ENCODE results near the gene STYXL1. TPM values are rescaled to one million over a fixed set of nuclear protein-coding genes. Genes with fewer than 3 reads are reported as not detected.
A peak's percentile ranks its signal among the peaks of the same experiment; 100 is the strongest.

STYXL1 gene
- total RNA-seq, 4 donors from 2014 or later = 8.7 to 18.1 (median 12.5) TPM

GRCh38 chr7:75987805-75988567 is 59.8 kb downstream of the STYXL1 start:
- TF ChIP-seq POLR2A (IDR thresholded peaks at IDR 0.05) (no peak), EP300 (IDR thresholded peaks at IDR 0.05) (no peak), POLR2AphosphoS5 (IDR thresholded peaks at IDR 0.05) (no peak), CTCF (IDR thresholded peaks at IDR 0.05) (no peak)
- WGBS, 2 donors (ENCODE audit: low coverage in 1 of 2) = 75 to 90% methylated on average over 5 of the region's 30 CpGs
- no peak overlapping the region for H3K4me3 ChIP-seq
- H3K9me3 ChIP-seq = no peaks in the 10 kb centered on the region
- H3K27me3 ChIP-seq = no peaks in the 10 kb centered on the region
- no peak for ATAC-seq
- peak overlapping the region in 1 of 4 donors; percentile 37 for H3K27ac ChIP-seq
- peaks cover 0 to 63% of the 10 kb centered on the region in 2 donors for H3K36me3 ChIP-seq
- H3K4me1 ChIP-seq = peaks cover 0 to 55% (median 13%) of the 10 kb centered on the region in 3 donors

- H3K4me1 ChIP-seq = peaks cover 0 to 48% (median 12%) of the 10 kb centered on the region in 3 donors
- peak overlapping the region in 1 of 4 donors; percentile 37 for H3K27ac ChIP-seq
- TF ChIP-seq POLR2AphosphoS5 (IDR thresholded peaks at IDR 0.05) (no peak), POLR2A (IDR thresholded peaks at IDR 0.05) (no peak), EP300 (IDR thresholded peaks at IDR 0.05) (no peak), CTCF (IDR thresholded peaks at IDR 0.05) (no peak)
- H3K36me3 ChIP-seq = peaks cover 0 to 69% of the 10 kb centered on the region in 2 donors
- no peaks in the 10 kb centered on the region for H3K27me3 ChIP-seq
- H3K4me3 ChIP-seq = no peak overlapping the region
- H3K9me3 ChIP-seq = no peaks in the 10 kb centered on the region
- no peak for ATAC-seq
- WGBS, 2 donors (ENCODE audit: low coverage in 1 of 2) = 87 to 93% methylated on average over 3 to 16 of the region's 32 CpGs
Observed at GRCh38 chr7:75987026-75987804, 60.6 kb downstream of the STYXL1 start.

- Histone ChIP-seq H3K27me3 (no peaks in the 10 kb centered on the region), H3K9me3 (no peaks in the 10 kb centered on the region), H3K36me3 (peaks cover 0 to 71% of the 10 kb centered on the region in 2 donors), H3K27ac (peak overlapping the region in 2 of 4 donors; percentile 19 to 31), H3K4me3 (no peak overlapping the region), H3K4me1 (peaks cover 0 to 39% (median 12%) of the 10 kb centered on the region in 3 donors)
- TF ChIP-seq POLR2AphosphoS5 (IDR thresholded peaks at IDR 0.05) (no peak), CTCF (IDR thresholded peaks at IDR 0.05) (no peak)
- 70% methylated on average over 2 of the region's 20 CpGs; no CpG with 5 or more reads in 1 of the 2 donors for WGBS, 2 donors (ENCODE audit: low coverage in 1 of 2)
- ATAC-seq = no peak
Observed at GRCh38 chr7:75986147-75986781, 61.5 kb downstream of the STYXL1 start.

GRCh38 chr7:75985518-75986146 is 62.2 kb downstream of the STYXL1 start:
- Histone ChIP-seq H3K36me3 (peaks cover 0 to 77% of the 10 kb centered on the region in 2 donors), H3K9me3 (no peaks in the 10 kb centered on the region), H3K4me3 (no peak overlapping the region), H3K27ac (peak overlapping the region in 3 of 4 donors; percentile 10 to 31 (median 19)), H3K27me3 (no peaks in the 10 kb centered on the region), H3K4me1 (peaks cover 0 to 32% (median 12%) of the 10 kb centered on the region in 3 donors)
- 60 to 100% methylated on average over 1 to 3 of the region's 41 CpGs for WGBS, 2 donors (ENCODE audit: low coverage in 1 of 2)
- ATAC-seq = no peak
- TF ChIP-seq CTCF (IDR thresholded peaks at IDR 0.05) (no peak), POLR2AphosphoS5 (IDR thresholded peaks at IDR 0.05) (peak; percentile 6)
